GM12864 (cell line): ENCODE data around the gene TSHZ3.

Experiments used
- DNase-seq: peaks from one replicate; pipeline ENCODE4 v3.0.0-alpha.2; 2011; ENCODE audit warnings: low read depth
- H3K4me3 ChIP-seq: 2 replicates; pipeline ENCODE4 v1.5.1; 2011; ENCODE audit warnings: mild to moderate bottlenecking, low read depth, low read length, control low read depth
- TF ChIP-seq, protein P1 (sequence below): IDR thresholded peaks from 2 replicates; pipeline ENCODE4 v1.5.1; 2011; ENCODE audit warnings: low read depth, mild to moderate bottlenecking, moderate library complexity, low read length, control low read depth, inconsistent platforms; ENCODE audit errors: missing control alignments

Gene TSHZ3

DNA sequence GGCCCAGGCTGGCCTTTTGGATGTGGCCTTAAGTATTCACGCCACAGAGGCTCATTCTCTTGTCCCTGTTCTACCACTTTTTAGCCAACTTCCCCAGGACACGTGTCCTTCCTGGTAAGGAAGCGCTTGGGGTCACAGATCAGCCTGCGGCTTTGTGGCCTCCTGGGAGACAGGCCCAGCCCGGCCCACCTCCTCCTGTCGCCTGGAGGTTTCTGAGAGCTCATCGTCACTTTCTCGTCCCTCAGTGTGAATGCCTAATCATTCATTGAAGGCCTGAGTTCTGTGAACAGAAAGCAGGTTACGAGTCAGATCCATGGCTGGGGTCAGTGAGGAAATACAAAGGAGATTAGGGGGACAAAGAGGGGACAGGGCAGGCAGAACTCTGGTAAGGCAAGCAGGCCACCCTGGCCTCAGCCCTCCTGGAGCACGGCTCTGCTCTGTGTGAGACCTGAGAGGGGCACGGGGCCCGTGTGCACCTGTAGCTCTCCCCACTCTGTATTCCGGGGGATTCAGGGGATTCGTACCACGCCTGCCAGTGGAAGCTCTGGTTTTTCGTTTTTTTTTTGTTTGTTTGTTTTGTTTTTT is 38.6 kb upstream of the TSHZ3 start:
- TF ChIP-seq, protein P1, sequence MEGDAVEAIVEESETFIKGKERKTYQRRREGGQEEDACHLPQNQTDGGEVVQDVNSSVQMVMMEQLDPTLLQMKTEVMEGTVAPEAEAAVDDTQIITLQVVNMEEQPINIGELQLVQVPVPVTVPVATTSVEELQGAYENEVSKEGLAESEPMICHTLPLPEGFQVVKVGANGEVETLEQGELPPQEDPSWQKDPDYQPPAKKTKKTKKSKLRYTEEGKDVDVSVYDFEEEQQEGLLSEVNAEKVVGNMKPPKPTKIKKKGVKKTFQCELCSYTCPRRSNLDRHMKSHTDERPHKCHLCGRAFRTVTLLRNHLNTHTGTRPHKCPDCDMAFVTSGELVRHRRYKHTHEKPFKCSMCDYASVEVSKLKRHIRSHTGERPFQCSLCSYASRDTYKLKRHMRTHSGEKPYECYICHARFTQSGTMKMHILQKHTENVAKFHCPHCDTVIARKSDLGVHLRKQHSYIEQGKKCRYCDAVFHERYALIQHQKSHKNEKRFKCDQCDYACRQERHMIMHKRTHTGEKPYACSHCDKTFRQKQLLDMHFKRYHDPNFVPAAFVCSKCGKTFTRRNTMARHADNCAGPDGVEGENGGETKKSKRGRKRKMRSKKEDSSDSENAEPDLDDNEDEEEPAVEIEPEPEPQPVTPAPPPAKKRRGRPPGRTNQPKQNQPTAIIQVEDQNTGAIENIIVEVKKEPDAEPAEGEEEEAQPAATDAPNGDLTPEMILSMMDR = no peak
- no peak for DNase-seq
- H3K4me3 ChIP-seq = no peak overlapping the region

GRCh38 chr19:31386806-31387205 is 37.6 kb upstream of the TSHZ3 start:
- H3K4me3 ChIP-seq = no peak overlapping the region
- DNase-seq = no peak
- TF ChIP-seq, protein P1 = no peak

DNA sequence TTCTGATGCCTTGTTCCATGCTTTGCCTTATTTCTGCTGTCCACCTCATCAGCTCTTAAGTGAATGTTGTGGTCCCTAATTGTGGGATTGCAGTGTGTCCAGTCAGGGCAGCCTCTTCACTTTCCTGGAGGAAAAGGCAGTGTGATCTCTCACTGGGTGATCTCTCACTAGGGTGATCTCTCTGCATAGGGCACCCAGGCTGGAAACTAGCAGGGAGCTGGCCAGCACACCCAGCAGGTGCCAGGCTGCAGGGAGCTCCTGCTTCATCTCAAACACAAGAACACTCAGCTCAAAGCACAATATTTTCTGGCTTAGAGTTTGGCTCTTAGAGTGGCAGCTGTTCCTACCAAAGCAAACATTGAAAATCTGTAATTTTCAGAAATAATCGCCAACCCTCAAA is 36.5 kb upstream of the TSHZ3 start:
- TF ChIP-seq, protein P1 = no peak
- H3K4me3 ChIP-seq = no peak overlapping the region
- DNase-seq = no peak

DNA sequence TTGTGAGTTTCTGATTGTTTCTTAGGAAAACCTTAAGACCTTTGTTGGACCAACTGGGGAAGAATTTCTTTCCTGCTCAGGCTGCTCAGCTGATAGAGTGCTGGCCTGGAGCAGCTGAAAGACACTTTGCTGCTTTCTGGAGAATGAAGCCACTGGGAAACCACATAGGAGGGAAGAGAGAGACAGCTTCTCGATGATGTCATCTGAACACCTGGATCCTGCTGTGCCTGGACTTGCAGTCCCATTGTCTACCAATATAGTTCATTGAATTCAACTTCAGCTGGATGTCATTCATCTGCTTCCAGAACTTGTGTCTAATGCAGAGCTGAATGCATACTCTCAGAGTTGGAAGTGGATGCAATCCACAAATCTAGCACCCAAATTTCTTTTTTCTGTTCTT is 34.3 kb upstream of the TSHZ3 start:
- TF ChIP-seq, protein P1 = no peak
- no peak overlapping the region for H3K4me3 ChIP-seq
- DNase-seq = no peak

DNA sequence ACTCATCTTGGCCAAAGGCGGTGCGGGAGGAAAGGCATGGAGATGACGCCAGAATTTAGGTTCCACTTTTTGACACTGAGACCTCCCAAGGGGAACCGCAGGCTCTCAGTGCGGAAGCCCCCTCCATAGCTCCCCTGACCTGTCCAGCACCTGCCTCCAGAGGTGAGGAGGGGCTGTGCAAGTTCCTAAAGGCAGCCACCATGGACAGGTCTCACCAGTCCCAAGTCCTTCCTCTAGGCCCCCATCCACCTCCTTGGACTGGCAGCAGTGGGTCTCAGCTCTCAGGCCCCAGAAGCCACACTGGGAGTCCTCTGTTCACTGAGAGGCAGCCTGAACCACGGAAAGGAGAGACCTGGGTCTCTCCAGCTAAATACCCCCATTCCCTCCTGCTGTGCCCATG is 31.6 kb upstream of the TSHZ3 start:
- no peak for DNase-seq
- no peak overlapping the region for H3K4me3 ChIP-seq
- TF ChIP-seq, protein P1 = no peak

DNA sequence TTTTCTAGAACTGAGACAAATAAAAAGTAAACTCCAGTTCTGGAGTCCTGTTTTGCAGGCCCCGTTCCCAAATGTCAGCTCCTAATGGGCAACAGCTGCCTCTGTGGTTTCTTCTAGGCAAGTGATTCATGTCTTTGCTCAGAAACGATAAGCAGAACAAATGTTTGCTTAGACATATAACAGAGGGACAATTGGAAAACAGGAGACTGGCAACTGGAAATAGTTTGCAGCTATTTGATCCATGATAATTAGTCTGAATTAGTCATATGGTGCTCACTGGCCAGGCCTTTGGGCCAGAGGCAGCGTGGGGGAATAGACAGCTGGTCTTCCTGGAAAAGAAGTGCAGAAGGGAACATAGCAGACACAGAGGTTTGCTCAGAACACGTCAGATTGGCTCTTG is 29.2 kb upstream of the TSHZ3 start:
- DNase-seq = no peak
- TF ChIP-seq, protein P1 = no peak
- no peak overlapping the region for H3K4me3 ChIP-seq

GRCh38 chr19:31377736-31378135 is 28.5 kb upstream of the TSHZ3 start:
- TF ChIP-seq, protein P1 = no peak
- no peak overlapping the region for H3K4me3 ChIP-seq
- no peak for DNase-seq
